Chondrocyte (in vitro differentiated cells): ENCODE measurements around the gene THRAP3. TPM values are rescaled to one million over a fixed set of nuclear protein-coding genes. Genes with fewer than 3 reads are reported as not detected.

Experiments used
- DNase-seq: peaks from one replicate; pipeline ENCODE4 v3.0.0; 2021; ENCODE audit warnings: mixed read lengths, low spot score
- H3K27ac Mint-ChIP-seq: one replicate; pipeline ENCODE4 v1.8.0; 2021; ENCODE audit warnings: mild to moderate bottlenecking, moderate library complexity, mixed read lengths; ENCODE audit not compliant: unreplicated experiment
- H3K27me3 Mint-ChIP-seq: 2 replicates; pipeline ENCODE4 v1.8.0; 2021; ENCODE audit warnings: low read depth, mixed read lengths
- H3K36me3 Mint-ChIP-seq: 2 replicates; pipeline ENCODE4 v1.8.0; 2021; ENCODE audit warnings: low read depth, mixed read lengths
- H3K4me1 Mint-ChIP-seq: 2 replicates; pipeline ENCODE4 v1.8.0; 2021; ENCODE audit warnings: low read depth, mild to moderate bottlenecking, mixed read lengths
- H3K4me3 Mint-ChIP-seq: one replicate; pipeline ENCODE4 v1.8.0; 2021; ENCODE audit warnings: mild to moderate bottlenecking, moderate library complexity, mixed read lengths; ENCODE audit not compliant: unreplicated experiment
- H3K9me3 Mint-ChIP-seq: 2 replicates; pipeline ENCODE4 v1.8.0; 2021; ENCODE audit warnings: low read depth, mixed read lengths
- CTCF ChIP-seq: fragments of 200-600 bp; sonication (generic); IDR thresholded peaks from 2 replicates; pipeline ENCODE4 v1.5.0; 2021; ENCODE audit warnings: antibody characterized with exemption, mild to moderate bottlenecking, moderate library complexity
- total RNA-seq: library from RNA; stranded (reverse); gene quantifications from 3 replicates; pipeline ENCODE4 v1.2.1, GENCODE V29; 2021

THRAP3 gene
- total RNA-seq, 1 donor from 2014 or later = 106 TPM

GRCh38 chr1:36352125-36352909 is 128.1 kb downstream of the THRAP3 start:
- Mint-ChIP-seq H3K27ac (peak overlapping the region; percentile 100), H3K36me3 (peaks cover 24% of the 10 kb centered on the region), H3K27me3 (no peaks in the 10 kb centered on the region), H3K9me3 (no peaks in the 10 kb centered on the region), H3K4me3 (peak overlapping the region; percentile 23), H3K4me1 (peaks cover 54% of the 10 kb centered on the region)
- peak; percentile 57 for TF ChIP-seq CTCF
- DNase-seq = no peak

- Mint-ChIP-seq H3K9me3 (no peaks in the 10 kb centered on the region), H3K27ac (peak overlapping the region; percentile 100), H3K4me3 (peak overlapping the region; percentile 23), H3K27me3 (no peaks in the 10 kb centered on the region), H3K4me1 (peaks cover 54% of the 10 kb centered on the region), H3K36me3 (peaks cover 22% of the 10 kb centered on the region)
- no peak for DNase-seq
- TF ChIP-seq CTCF = no peak
Observed at GRCh38 chr1:36352910-36353878, 129.0 kb downstream of the THRAP3 start.

- Mint-ChIP-seq H3K4me1 (peaks cover 52% of the 10 kb centered on the region), H3K27ac (no peak overlapping the region), H3K27me3 (no peaks in the 10 kb centered on the region)
Observed at GRCh38 chr1:36354486-36354885, 130.2 kb downstream of the THRAP3 start.

More at GRCh38 chr1:36354486-36354885, 130.2 kb downstream of the THRAP3 start:
- Mint-ChIP-seq H3K36me3 (peaks cover 27% of the 10 kb centered on the region), H3K9me3 (no peaks in the 10 kb centered on the region), H3K4me3 (no peak overlapping the region)
- TF ChIP-seq CTCF = no peak
- no peak for DNase-seq

Other genes starting within 250 kb of the THRAP3 start
- gene TEKT2, start 140.3 kb upstream of the THRAP3 start, total RNA-seq = 0.17 TPM in 1 of 3 replicates, not detected in the others
- gene ADPRS, start 135.6 kb upstream of the THRAP3 start, total RNA-seq = 24.0 to 26.9 TPM (median 26.8 TPM) in 3 replicates
- 10.8 to 18.1 TPM (median 17.4 TPM) in 3 replicates for gene COL8A2, start 99.2 kb upstream of the THRAP3 start, total RNA-seq
- gene TRAPPC3, start 75.0 kb upstream of the THRAP3 start, total RNA-seq = 67.7 to 74.5 TPM (median 69.7 TPM) in 3 replicates
- gene MAP7D1, start 68.3 kb upstream of the THRAP3 start, total RNA-seq = 159 to 177 TPM (median 173 TPM) in 3 replicates
- 9.4 to 15.0 TPM (median 10.8 TPM) in 3 replicates for gene SH3D21, start 81.9 kb downstream of the THRAP3 start, total RNA-seq
- gene EVA1B, start 99.2 kb downstream of the THRAP3 start, total RNA-seq = 55.7 to 88.4 TPM (median 85.2 TPM) in 3 replicates
- gene STK40, start 161.5 kb downstream of the THRAP3 start, total RNA-seq = 42.6 to 63.7 TPM (median 59.9 TPM) in 3 replicates
- 45.0 to 47.3 TPM (median 45.7 TPM) in 3 replicates for gene LSM10, start 173.5 kb downstream of the THRAP3 start, total RNA-seq
- 4.5 to 7.3 TPM (median 6.2 TPM) in 3 replicates for gene OSCP1, start 226.0 kb downstream of the THRAP3 start, total RNA-seq
- 51.3 to 68.5 TPM (median 53.2 TPM) in 3 replicates for gene MRPS15, start 239.9 kb downstream of the THRAP3 start, total RNA-seq